Ammon's horn (tissue), 1 donor: ENCODE data around the gene HS2ST1.
"Not testable (repeated sequence)": the region's sequence is repeated elsewhere in the genome, so short reads cannot be mapped to it uniquely, and the experiment has no call there.

ENCODE experiments used
- DNase-seq: peaks from one replicate; pipeline ENCODE4 v3.0.0-alpha.2; 2016; ENCODE audit warnings: low spot score

The HS2ST1 gene

DNA sequence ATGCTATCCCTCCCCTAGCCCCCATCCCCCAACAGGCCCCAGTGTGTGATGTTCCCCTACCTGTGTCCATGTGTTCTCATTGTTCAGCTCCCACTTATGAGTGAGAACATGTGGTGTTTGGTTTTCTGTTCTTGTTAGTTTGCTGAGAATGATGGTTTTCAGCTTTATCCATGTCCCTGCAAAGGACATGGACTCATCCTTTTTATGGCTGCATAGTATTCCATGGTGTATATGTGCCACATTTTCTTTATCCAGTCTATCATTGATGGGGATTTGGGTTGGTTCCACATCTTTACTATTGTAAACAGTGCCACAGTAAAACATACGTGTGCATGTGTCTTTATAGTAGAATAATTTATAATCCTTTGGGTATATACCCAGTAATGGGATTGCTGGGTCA lies 152.3 kb downstream of the HS2ST1 start:
- DNase-seq: not testable (repeated sequence)

GRCh38 chr1:87072411-87072810 lies 158.0 kb downstream of the HS2ST1 start:
- DNase-seq: no peak

DNA sequence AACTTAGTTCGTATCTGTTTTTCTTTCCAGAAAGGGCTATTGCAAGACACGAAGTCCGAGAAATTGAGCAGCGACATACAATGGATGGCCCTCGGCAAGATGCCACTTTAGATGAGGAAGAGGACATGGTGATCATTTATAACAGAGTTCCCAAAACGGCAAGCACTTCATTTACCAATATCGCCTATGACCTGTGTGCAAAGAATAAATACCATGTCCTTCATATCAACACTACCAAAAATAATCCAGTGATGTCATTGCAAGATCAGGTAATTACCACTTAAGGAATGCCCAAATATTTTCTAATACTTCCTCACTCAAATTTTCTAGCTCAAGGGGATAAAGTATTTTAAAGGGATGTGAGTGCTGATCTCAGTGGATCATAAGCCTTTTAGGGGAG lies 158.5 kb downstream of the HS2ST1 start:
- DNase-seq: no peak

DNA sequence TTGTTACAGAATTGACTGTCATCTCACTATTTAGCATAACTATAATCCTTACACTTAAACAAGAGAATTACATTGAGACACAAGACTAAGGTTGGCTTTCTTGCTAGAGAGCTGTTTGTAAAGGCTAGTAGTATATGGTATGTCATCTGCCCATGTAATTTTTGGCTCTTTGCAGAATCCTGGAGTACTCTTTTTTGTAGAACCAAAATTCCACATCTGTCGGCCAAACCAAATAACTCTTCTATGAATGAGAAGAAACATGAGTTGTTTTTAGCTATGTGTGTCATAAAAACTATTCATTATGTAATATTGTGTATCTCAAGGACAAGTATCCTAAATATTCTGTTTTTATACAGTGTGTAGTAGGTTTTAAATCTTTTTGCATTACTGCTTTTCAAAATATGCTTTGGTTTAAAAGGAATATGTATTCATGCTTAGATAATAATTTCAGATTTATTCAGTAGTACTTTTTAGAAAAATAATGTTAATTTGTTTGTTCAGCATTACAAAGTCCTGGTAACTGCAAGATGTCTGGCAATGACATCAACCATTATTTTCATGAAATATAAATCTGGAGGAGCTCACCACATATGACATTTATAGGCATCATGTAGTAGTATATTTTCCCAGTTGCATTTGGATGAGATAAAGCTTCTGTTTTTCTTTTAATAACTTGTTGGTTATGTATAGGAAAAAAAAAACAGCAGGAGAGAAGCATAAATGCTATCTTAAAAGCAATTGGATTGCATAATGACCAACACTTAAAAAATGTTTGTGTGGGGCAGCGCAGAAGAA lies 159.8 kb downstream of the HS2ST1 start:
- no peak for DNase-seq

DNA sequence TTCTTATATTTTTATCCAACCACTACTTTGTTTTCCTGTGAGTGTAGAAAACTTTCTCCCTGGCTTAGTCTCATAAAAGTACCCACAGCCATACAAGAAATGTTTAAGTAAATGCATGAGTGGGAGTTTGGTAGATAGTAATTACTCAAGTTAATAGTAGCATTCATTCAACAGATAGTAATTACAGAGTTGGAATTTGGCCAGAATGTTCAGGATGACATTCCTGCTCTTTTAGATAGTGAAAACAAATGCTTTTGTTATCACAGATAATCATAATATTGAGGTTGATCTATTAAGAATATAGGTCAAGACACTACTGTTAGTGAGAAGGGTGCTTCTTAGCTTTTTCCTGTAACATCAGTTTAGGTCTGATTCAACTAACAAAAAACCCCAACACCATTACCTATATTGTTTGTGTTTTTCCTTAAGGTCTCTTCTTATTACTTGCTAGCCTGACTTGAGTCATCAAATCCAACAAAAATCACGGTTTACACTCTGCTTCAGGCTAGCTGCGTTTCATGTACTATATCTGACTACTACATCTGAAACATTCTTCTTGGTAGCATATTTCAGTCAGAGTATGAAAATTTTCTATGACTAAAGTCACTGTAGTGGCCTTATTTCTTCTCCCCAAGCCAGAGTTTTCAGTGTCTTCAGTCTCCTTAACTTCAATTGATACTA lies 163.7 kb downstream of the HS2ST1 start:
- DNase-seq: no peak

- no peak for DNase-seq
These were observed 169.9 kb downstream of the HS2ST1 start for GRCh38 chr1:87084244-87084836.

DNA sequence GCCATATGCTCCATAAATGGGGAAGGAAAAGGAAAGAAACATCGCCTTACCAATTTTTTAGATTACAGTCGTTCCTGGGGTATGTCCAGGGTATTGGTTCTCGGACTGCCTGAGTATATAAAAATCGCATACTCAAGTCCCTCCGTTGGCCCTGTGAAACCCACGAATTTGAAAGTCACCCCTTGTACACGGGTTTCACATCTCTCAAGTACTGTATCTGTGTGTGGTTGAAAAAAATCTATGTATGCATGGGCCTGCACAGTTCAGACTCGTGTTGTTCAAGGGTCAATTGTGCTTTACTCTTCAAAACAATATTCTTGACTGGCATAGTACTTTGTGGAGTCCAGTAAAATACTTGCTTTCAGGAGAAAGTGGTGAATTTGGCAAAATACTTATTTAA lies 171.7 kb downstream of the HS2ST1 start:
- no peak for DNase-seq

DNA sequence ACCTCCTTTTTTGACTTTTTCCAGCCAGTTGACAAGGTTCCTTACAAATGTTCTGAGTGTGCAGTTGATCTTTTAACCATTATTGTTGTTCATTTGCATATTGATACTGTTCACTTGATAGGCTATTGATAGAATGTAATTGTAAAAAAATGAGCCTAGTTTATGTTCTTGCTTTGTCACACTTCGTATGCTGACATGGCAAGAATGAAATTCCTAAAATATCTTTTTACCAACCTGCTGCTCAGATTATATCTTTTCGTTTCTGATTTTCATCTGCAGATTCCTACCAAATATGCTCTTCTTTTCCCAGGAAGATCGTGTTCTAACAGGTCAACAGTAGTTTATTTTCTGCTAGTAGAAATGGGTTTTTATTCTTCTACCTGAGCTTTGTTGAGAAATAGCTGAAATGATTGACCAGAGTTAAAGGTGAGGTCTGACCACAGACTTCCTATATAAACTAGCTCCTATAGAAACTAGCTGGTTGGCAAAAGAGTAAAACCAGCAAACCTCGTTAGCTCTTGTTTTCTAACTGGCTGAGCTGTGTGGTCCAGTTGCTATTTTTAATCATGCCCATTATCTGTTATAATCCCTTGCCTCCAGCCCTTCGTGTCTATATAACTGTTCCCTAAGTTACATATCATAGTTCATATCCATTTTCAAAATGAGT lies 174.8 kb downstream of the HS2ST1 start:
- DNase-seq: no peak

DNA sequence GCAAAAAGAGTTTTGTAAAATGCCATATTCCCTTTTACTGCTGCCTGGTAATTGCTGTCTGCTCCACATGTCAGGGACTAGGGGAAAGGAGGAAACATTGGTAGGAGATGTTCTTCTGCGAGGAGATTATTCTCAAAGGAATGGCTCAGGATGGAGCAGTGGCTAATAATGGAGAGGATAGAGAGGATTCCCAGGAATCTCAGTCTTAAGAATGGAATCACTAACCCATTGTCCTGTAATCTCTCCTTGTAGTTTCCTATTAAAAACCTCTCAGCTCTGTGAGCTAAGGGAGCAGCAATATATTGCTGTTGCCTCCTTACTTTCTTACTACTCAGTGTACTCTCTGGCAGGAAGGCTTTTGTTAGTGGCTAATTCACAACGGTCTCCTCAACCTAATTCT lies 175.4 kb downstream of the HS2ST1 start:
- DNase-seq: no peak

DNA sequence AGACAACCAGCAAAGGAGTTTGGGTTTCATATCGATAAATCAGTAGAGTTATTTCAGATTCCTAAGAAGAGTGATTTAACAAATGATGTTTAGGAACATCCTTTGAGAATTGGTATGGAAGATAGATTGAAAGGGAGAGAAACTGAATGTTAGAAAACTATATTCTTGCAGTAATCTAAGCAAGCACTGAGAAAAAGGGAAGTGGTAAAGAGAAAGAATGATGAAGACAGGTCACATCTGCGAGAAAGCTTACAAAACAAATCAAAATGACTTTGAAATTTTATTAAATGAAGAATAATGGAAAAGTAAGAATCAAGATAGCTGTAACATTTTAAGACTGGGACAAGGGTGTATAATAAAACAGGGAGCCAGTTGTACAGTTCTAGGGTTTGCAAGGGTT lies 177.0 kb downstream of the HS2ST1 start:
- no peak for DNase-seq

DNA sequence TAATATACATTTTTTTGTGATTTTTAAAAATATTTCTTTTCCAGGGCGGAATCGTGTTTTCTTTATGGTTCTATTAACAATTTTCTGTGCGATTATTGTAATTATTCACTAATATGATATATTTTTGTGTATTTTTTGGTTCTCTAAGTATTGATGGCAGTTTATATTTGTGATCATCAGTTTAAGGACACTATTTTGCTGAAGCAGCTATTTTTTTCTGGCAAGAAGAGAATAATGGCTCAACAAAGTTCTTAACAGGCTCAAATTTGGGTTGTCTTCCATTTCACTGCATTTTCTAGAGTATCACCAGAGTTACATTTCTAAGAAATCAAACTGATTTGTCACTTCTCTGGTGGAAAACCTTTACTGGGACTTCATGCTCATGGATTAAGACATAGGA lies 178.4 kb downstream of the HS2ST1 start:
- no peak for DNase-seq

DNA sequence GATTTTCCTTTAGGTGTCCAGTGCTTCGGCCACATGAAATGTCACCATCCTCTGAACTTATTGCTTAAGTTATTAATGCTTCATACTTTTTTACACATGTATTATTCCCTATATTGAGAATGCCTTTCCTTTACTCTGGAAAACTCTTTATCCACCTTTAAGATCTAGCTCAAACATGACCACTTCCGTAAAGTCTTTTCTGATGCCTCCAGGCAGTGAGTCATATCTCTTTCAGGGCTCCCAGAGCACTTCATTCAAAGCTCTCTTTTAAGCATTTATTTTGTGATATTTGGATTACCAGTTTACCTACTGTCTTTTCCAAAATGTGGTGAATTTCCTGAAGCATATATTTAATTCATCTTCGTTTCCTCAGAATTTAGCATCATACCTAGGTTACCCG lies 178.9 kb downstream of the HS2ST1 start:
- DNase-seq: no peak

DNA sequence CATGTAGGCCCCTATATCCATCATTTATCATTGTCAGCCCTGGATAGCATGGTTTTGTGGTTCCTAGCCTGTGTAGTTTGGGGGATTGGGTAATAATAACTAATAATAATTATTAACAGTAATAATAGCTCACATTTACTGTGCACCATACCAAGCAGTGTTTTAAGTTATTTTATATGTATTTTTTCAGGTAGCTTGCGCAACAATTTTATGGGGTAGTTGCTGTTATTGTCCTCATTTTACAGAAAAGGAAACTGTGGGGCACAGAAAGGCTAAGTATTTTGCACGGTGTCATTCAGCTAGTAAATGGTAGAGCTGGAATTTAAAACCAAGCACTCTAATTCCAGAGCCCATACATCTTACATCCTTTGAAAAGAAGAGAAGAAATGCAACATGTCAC lies 179.8 kb downstream of the HS2ST1 start:
- DNase-seq: no peak

GRCh38 chr1:87100271-87100670 lies 185.8 kb downstream of the HS2ST1 start:
- DNase-seq: no peak

DNA sequence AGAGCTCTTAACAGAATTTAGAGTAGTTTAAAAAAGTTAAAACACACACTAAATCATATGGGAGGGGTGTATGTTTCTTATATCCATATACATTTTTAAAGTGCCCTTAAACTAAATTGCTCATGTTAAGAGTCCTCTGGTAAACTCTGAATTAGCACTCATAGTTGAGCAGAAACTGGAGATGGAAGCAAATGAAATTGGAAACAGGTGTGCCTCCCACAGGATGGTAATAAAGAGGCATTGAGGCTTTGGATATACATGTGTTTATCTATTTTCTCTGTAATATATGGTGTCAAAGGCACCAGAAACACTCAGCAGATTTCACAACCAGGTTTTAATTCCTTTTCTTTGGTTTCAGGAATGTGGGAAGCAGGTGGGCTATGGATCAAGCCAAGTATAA lies 188.6 kb downstream of the HS2ST1 start:
- no peak for DNase-seq

GRCh38 chr1:87104140-87104539 lies 189.7 kb downstream of the HS2ST1 start:
- no peak for DNase-seq

- DNase-seq: no peak
These were observed 190.5 kb downstream of the HS2ST1 start for GRCh38 chr1:87104945-87105344.

DNA sequence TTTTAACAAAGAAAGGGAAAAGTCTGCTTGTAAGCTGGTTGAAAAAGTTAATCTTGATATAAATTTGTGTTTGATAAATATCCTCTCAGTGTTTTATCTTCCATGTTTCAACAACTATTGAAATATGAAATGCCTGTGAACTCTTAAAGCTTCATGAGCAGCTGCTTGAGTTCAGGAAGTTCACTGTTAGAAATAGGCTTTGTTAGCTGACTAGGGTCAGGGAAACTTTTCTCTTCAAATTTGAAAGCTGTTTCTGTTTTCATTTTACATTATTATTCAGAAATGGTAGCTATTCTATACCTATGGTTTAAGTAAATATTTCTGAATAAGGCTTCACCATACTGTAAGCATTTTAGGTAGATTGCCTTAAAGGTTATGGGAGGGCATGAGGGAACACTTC lies 191.7 kb downstream of the HS2ST1 start:
- no peak for DNase-seq

DNA sequence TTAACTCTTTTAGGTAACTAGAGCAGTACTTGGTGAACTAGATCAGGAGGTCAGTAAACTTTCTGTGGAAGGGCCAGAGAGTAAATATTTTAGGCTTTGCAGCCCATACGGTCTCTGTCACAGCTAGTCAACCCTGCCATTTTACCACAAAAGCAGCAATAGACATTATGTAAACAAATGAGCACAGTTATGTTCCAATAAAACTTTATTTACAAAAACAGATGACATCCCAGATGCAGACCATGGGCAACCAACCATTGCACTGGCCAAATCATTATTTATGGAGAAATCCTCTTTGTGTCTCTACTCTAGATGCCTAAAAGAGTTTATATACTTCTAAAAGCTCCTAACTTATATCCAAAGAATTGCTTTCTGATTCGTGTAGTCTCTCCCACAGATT lies 192.4 kb downstream of the HS2ST1 start:
- DNase-seq: no peak

- DNase-seq: no peak
These were observed 193.8 kb downstream of the HS2ST1 start for GRCh38 chr1:87108228-87108627.

DNA sequence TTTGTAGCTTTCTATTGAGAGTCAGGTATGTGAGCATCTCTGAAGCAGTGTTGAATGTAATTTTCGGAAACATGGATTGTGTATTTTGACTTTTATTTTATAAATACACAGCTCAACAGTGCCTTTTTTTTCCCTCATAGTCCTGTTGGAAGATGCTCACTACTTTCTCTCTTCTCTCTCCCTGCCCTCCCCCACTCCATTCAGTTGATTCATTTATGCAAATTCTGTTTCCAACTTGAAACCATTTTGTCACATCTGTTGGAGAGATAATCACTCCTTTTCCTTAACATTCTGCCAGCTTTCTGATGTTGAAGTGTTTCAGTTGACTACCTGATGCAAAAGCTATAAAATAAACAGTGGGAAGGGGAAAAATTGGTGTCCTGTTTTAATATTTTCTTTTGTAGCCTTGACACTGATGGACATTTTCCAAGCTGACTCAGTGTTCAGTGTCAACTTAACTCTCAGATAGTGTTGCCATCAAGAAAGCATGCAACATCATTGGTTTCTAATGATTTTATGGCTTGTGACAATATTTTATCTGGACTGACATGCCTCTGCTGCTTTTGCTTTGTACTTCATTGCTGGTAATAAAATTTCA lies 194.5 kb downstream of the HS2ST1 start:
- DNase-seq: no peak

- DNase-seq: no peak
These were observed 197.4 kb downstream of the HS2ST1 start for GRCh38 chr1:87111659-87112371.
